GM15510 (cell line): ENCODE measurements around the gene PAMR1.

Experiments
- POLR2A ChIP-seq: IDR thresholded peaks from 3 replicates; pipeline ENCODE4 v1.6.1; 2011; ENCODE audit warnings: borderline replicate concordance; ENCODE audit not compliant: insufficient read length; ENCODE audit errors: extremely low read depth

The PAMR1 gene

DNA sequence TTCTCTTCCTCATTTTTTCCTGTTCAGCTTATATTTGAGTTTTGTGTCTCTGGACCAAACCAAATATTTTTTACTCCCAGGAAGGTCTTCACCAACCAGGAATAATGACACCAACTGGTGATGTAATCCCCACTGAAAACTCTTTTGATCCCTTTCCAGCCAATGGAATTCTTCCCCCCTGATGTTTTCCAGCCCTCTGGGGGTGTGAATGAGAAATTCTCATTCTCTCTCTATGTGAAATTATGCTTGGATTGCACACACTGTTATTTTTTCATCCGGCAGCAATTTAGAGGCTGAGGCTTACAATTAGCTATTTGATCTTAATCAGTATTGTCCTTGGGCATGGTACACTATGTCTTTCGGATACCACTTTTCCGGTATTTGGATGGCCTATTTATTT lies 66.6 kb downstream of the PAMR1 start:
- TF ChIP-seq POLR2A: no peak

DNA sequence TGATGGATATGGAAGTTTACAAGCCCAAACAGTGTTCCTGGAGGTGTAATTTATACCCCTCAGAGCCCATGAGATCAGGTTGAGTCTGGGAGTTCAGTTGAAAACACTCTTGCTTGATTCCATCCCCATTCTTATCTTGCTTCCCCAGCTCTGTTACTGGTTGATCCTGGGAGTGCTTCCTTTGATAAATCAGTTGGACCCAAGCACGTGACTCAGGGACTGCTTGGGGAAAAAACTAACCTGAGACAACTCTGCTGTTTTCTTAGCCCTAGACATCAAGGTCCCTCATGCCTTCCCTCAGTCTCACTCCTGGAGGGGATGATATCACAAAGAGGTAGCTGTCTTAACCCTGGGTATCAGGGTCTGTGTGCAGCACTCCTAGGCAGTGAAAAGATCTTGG lies 71.1 kb downstream of the PAMR1 start:
- TF ChIP-seq POLR2A: no peak

DNA sequence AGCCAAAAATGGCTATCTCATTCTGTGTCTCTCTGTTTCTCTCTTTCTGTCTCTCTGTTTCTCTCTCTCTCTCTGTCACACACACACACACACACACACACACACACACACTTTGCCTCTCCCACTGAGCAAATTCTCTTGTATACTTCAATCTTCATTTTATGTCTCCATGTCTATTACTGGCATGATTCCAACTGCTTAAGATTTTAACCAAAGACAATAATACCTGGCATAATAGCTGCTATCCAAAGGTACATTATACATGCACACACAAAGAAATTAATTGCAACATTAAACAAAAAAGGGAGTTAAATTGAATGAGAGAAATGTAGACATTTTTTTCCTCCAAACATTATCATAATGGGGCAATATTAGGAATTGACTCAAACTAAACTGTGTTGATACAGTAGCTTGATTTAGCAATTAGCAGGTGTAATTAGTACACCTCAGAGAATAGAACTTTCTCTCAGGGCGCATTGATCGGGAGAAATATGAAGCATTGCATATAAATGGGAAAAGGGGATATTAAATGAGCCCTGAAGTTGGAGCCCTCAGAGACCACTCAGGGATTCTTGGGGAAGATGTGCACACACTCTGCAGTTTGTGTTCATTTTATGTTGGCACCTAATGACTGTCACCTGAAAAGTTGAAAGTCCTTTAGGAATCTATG lies 88.7 kb downstream of the PAMR1 start:
- no peak for TF ChIP-seq POLR2A

DNA sequence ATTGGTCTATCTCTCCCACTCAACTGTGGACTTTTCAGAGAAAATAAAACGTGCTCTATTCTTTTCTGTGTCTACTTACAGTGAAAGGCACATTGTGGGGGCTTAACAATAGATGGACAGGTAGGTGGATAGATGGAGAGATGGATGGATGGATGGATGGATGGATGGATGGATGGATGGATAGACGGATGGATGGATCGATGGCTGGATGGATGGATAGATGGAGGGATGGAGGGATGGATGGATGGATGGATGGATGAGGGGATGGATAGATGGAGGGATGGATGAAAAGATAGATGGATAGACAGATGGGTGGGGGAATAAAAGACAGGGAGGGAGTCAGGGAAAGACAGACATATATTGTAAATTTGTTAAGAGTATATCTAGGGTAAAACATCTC lies 91.8 kb downstream of the PAMR1 start:
- TF ChIP-seq POLR2A: no peak

DNA sequence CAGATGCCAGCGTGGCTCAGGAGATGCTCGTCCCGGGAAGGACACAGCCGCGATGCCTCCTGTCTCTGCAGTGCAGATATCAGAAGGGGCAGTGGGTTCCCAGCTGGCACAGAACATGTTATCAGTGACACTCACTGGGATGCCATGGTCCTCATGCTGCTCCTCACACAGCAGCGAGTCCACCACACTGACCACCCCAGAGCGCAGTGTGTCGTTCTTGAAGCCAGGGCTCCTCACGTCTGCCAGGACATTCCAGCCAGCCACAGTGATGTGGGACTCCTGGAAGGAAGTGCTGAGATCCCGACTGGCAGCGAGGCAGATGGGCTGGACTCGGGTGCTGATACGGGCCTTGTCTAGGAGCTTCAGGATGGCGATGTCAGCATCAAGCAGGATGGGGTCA lies 93.0 kb downstream of the PAMR1 start:
- no peak for TF ChIP-seq POLR2A

DNA sequence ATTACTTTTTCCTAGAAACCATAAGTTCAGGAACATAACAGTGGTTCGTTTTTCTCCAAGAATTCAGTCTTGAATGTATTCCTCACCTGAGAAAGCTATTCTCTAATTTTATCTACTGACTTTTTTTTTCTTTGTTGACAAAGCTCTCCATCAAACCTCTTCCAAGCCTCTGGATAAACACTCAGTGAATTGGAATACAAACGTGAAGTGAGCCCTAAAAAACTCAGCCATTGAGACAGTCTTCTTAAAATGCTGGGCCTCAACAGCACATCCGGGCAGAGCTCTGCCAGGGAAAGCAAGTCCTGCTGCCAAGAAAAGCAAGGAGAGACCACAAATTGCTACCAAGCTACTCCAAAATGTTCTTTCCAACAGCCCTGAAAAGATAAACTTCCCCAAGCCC lies 98.3 kb downstream of the PAMR1 start:
- TF ChIP-seq POLR2A: no peak

DNA sequence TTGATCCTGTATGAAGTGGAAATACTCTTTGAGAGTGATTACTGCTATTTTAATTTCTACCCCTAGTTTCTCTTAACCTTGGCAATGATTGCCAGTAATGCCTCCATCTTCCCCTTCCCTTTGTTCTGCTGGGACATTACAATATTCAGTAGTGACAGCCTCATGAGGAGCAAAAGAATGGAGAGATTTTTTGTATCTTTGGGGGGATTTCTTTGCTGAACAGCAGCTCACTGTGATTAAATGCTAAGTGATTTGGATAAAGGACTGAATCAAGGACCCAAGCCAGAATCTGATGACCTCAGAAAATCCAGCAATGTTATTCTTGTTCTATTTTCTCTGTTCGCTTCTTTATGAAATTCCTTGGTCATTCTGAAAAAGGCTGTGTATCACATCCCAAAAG lies 99.1 kb downstream of the PAMR1 start:
- no peak for TF ChIP-seq POLR2A

DNA sequence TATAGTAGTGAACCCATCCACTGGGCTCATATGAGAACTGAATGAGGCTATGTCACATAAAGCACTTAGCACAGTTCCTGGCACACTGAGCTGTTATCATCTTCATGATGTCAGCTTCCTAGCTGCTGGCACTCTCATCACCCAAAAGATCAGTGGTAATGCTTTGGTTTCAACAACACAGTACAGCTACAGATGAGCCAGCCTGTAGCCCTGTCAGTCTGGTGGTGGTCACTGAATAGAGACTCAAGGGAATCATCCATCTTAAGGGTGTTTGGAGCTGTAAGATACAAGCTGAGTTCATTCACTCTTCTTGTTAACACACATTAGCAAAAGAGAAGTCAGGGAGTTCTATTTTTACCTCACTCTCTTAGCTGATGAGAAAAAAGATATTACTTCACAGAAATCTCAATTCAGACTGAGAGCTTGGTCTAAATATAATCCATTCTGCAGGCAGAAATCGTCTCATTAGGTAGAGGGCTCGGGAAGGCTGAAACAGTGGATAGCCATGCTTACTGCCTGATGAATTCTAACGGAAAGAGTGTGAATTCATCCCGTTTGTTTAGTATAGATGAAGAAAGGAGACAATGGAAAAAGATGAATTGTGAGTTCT lies 99.7 kb downstream of the PAMR1 start:
- no peak for TF ChIP-seq POLR2A

DNA sequence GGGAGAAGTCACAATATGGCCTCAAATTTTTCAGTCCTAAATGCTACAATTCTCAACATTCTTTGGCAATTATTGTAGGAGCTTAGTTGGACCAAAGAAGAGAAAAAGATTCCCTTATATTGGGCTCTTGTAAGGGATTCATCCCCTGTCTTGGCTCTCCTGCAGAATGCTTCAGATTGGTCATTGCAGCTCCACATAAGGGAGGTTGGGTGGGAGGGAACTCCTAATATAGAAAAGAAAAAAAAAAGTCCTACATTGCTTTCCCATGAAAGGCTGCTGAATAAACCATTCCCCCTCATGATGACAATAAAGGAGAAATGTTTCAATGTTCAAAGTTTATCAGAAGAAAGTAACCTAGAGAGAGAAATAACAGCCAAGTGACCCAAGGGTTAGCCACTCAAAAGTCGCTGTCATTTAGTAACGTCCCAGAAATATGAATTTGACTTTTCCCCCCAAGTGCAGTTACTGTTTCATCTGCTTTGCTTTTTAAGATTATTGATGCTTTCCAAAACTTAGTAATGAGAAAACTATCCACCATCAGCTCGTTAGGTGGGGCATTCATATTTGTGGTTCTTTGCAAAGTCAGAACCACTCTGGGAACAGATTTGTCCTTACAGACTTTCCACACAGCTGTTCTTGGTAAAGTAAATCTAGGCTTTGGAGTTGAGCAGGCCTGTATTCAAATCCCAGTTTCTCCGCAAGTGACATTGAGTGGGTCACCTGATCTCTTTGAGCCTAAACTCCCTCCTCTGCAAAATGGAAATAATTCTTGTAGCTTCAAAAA lies 101.1 kb downstream of the PAMR1 start:
- TF ChIP-seq POLR2A: no peak

DNA sequence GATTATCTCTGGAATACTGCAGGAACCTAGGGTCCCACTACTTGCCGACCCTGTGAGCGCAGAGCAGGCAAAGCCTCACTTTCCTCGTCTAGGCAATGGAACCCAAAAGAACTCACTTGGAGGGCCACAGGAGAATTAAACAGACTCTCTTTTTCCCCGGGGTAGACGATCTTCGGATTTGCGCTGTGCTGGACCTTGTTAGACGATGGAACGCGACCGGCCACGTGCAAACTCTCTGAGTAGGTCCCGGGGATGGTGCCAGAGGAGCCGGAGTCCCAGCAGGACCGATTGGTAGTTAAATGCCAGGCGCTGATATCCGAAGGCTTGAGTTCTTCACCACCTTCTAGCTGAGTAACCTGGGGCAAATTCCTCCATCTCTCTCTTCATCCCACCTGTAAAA lies 105.0 kb downstream of the PAMR1 start:
- TF ChIP-seq POLR2A: no peak

DNA sequence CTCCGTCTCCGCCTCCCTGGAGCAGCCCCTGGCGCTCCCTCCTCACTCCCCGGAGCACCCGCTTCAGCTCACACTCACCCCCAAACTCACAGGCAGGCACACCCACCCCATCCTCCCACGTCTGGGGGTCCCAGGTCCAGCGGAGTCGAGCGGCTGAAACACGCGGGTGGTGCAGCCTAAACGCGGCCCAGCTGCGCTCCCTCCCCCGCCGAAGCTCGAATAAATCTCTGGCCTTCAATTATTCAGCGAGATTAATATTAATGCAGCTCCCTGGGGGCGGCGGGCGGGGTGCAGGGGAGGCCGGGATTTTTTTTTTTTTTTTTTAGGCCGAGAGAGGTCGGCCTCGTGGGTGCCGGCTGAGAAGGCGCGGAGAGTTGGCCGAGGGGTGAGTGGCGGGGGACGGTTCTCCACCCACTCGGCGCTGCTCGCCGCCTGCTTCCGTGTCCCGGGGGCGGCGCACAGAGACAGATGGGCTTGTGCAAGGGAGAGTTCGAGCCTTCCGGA lies 105.5 kb downstream of the PAMR1 start:
- TF ChIP-seq POLR2A: no peak

DNA sequence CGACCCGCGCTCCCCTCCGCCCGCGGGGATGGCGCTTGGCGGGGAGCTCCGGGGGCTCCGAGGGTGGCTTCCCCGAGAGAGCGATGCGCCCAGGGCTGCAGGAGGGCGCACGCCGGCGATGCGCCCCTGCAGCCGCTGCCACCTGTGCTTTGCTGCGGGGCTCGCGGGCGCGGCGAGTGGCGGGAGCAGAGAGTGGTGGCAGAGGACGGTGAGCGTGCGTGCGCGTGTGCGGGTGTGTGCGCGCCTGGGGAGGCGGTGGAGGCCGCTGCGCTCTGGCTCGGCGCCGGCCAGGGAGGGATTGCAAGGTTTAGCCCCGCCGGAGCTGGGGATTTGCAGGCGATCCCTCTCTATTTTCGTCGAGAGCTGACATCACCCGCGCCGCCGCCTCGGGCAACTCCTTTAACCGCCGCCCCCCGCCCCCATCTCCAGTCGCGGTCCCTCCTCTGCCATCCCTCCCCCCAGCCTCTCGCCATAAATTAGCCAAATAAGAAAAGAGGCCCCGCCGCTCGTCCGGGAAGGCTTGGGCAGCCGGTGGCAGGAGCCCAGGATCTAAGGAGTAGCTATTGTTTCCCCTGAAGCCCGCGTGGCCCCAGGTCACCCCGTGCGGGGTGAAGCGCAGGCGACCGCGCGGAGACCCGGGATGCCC lies 106.1 kb downstream of the PAMR1 start, which contains the start of gene SLC1A2:
Gene SLC1A2, minus strand, starts transcription at position 375 of the 646 bp plus-strand sequence. CDS start 592 bp downstream, outside the sequence.
- no peak for TF ChIP-seq POLR2A

DNA sequence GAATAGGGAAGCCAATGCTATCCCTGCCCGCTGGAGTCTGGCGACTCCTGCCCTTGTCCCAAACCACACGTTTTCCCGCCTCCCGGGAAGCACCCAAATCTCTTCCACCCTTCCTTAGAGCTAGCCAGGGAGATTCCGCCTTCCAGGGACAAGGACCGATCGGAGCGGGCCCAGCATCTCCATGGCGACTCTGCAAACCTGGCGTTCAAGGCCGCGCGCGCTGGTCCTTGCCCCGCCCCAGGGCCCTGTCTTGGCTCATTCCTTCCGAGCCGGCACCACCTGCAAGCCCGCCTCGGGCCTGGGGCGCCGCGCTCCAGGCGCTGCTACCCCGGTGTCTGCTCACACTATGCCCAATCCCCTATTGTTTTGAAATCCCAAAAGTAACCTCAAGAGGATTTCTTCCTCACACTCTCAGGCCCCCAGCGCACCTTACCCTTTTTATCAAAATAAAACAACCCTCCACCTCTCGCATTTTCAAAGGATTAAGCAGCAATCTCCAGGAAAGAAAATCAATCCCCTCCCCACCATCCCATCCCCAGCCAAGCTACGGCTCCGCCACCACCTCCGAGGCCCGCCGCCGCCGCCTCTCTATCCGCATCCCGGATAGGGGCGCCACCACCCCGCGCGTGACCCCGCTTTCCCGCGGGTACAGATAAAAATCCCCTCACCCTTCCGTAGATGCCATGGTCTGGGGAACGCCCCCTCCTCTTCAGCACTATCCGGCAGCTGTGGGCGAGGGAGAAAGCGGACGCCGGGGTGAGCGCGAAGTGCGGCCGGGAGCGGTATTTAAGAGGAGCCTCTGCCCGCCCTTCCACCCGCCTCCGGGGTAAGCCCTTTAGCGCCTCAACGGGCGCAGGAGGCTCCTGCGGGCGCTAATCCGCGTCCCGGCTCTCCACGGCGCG lies 106.9 kb downstream of the PAMR1 start:
- no peak for TF ChIP-seq POLR2A

DNA sequence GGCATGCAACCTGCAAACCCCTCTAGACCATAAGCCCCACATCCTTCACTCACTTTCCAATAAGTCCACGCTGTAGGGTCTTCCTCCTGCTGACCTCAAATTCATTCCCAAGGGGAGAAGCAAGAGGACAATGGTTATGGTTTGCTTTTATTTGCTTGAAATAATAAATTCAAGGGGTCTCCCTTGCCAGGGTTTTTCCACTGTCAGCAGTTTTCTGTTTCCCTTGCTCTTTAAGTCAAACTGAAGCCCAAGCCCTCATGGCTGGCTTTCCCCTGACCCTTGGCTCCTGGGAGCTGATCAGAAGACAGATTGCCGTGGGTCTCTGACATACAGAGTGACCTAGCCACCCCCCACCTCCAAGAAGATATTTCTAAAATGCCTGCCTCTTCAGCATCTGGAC lies 109.9 kb downstream of the PAMR1 start:
- TF ChIP-seq POLR2A: no peak
